Fibroblast of lung (primary cell): ENCODE measurements around the gene ACSL3.

ENCODE experiments used
- CTCF ChIP-seq, 2 donors: IDR thresholded peaks in 1 of 2; conservative IDR thresholded peaks in 1 of 2; 1 replicate in 1 of 2; 2 replicates in 1 of 2; pipeline ENCODE4 v1.5.1; 2011 to 2012; ENCODE audit warnings: low read length in 2 of 2, control low read depth in 1 of 2, inconsistent platforms in 1 of 2, low read depth in 1 of 2, mild to moderate bottlenecking in 1 of 2
- EZH2 ChIP-seq: IDR thresholded peaks from 2 replicates; pipeline ENCODE4 v1.5.1; 2012; ENCODE audit warnings: low read length, control low read depth, mild to moderate bottlenecking; ENCODE audit errors: missing control alignments

DNA sequence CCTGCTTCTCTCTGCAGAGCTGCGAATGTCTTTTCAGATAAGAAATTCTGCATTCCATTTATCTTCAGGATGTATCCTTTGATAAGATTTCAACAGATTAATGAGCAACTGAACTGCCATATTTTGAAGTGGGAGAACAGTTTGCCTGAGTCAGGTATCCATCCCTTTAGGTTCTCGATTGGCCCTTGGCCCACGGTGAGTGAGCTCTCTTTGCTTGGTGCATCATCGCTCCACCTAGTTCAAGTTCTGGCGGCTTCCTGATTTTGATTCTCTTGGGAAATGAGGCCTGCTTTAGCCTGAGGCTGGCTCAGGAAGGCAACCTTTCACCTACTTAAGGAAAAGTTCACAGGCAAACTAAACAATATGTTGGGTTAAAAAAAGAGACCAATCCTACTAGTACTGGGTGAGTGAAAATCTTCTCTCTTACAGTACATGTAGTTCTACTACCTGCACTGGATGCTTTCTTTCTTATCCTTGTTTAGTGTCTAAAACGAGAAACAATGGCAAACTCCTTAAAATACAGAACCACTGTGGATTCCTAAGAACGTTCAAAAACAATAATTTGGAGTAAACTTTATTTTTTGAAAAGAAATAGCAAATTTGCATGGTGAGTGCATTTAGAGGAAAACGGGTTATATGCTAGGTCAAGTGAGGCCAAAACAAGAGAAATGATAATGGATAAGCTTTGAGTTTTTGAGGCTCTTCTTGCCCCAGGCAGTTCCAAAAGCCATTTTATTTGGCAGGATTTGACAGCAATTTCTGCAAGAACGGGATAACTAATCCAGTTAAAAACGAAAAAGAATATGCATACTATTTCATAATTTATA is 837 bp upstream of the ACSL3 start:
- TF ChIP-seq CTCF (conservative IDR thresholded peaks at IDR 0.05 in 1 of 2, IDR thresholded peaks at IDR 0.05 in 1 of 2; ENCODE audit: low read depth in 1 of 2, low read length in 2 of 2) = no peak
- TF ChIP-seq EZH2 = no peak
